HepG2 (cell line): Measurements from ENCODE around the gene TBC1D4. TPM values are rescaled to one million over a fixed set of nuclear protein-coding genes. Genes with fewer than 3 reads are reported as not detected.

Experiments used
- ATAC-seq: fragments of 200-7000 bp; cut with Tn5 transposase; 3 replicates; pipeline ENCODE4 v1.9.1; 2020; ENCODE audit warnings: mild to moderate bottlenecking, moderate library complexity
- BruUV-seq: library from RNA; stranded (reverse); fragments of 400-500 nt; replicated peaks from 2 replicates; lab custom pipeline; 2021; lab: Mats Ljungman, UMichigan
- CTCF ChIA-PET: fragments of 300-600 bp; formaldehyde crosslinking; extraction: SDS; loops from one replicate; lab custom pipeline; 2021; ENCODE audit warnings: low total read pairs, inconsistent platforms, low intra/inter-chr PET ratio; lab: Yijun Ruan, JAX
- POLR2A ChIA-PET: fragments of 350-600 bp; sonication (Branson Sonifier 250); formaldehyde crosslinking; loops from one replicate; lab custom pipeline; 2020; ENCODE audit warnings: antibody characterized with exemption, inconsistent platforms; lab: Yijun Ruan, JAX
- DNase-seq: peaks from one replicate; pipeline ENCODE4 v3.0.0-alpha.2; 2015; ENCODE audit warnings: low spot score
- FAIRE-seq: peaks from 3 replicates; lab custom pipeline; 2011; peaks lifted over from hg19 to GRCh38; lab: Jason Lieb, UNC
- H2AFZ ChIP-seq: one replicate; pipeline ENCODE4 v1.6.1; 2011; ENCODE audit warnings: low read length, inconsistent platforms
- H3K27ac ChIP-seq: fragments of 300-600 bp; 3 replicates; pipeline ENCODE4 v1.8.0; 2011; ENCODE audit warnings: mixed run types, mild to moderate bottlenecking, mixed read lengths, low read length, inconsistent platforms; ENCODE audit not compliant: insufficient read depth; ENCODE audit errors: extremely low read length
- H3K27me3 ChIP-seq, 2 experiments: fragments of 200-600 bp in 1 of 2; 2 replicates in 1 of 2; 3 replicates in 1 of 2; pipeline versions ENCODE4 v1.6.0 to v1.8.0; 2011; ENCODE audit warnings: low read length in 2 of 2, mild to moderate bottlenecking in 2 of 2, moderate library complexity in 2 of 2, inconsistent platforms in 1 of 2; ENCODE audit not compliant: insufficient read depth in 2 of 2, control insufficient read depth in 1 of 2
- H3K36me3 ChIP-seq, 2 experiments: fragments of 200-600 bp in 1 of 2; replicated peaks in 1 of 2; 2 replicates in 1 of 2; 3 replicates in 1 of 2; pipeline versions ENCODE4 v1.5.1 to v1.8.0; 2011; ENCODE audit warnings: low read length in 2 of 2, inconsistent platforms in 1 of 2; ENCODE audit not compliant: insufficient read depth in 2 of 2, control insufficient read depth in 1 of 2
- H3K4me1 ChIP-seq: 2 replicates; pipeline ENCODE4 v1.5.1; 2012; ENCODE audit warnings: low read length, inconsistent platforms; ENCODE audit not compliant: insufficient read depth
- H3K4me2 ChIP-seq: 2 replicates; pipeline ENCODE4 v1.6.0; 2011; ENCODE audit warnings: low read depth, low read length, inconsistent platforms
- H3K4me3 ChIP-seq, 3 experiments: fragments of 200-600 bp in 1 of 3; sonication (generic), shearing (Covaris generic) in 1 of 3; replicated peaks in 1 of 3; 2 replicates each; pipeline ENCODE4 v1.5.1; 2011 to 2016; ENCODE audit warnings: low read length in 3 of 3, inconsistent platforms in 2 of 3, low read depth in 2 of 3, mild to moderate bottlenecking in 2 of 3, control low read depth in 1 of 3, mixed read lengths in 1 of 3; ENCODE audit not compliant: insufficient read depth in 1 of 3
- H3K79me2 ChIP-seq: one replicate; pipeline ENCODE4 v1.6.1; 2011; ENCODE audit warnings: low read length, inconsistent platforms; ENCODE audit not compliant: insufficient read depth
- H3K9ac ChIP-seq: 2 replicates; pipeline ENCODE4 v1.6.0; 2011; ENCODE audit warnings: mild to moderate bottlenecking, low read depth, low read length, inconsistent platforms; ENCODE audit not compliant: insufficient read depth
- H3K9me3 ChIP-seq: 2 replicates; pipeline ENCODE4 v1.5.1; 2012; ENCODE audit warnings: mild to moderate bottlenecking, low read length
- H4K20me1 ChIP-seq: 2 replicates; pipeline ENCODE4 v1.6.0; 2011; ENCODE audit warnings: inconsistent platforms, mild to moderate bottlenecking, low read length, moderate library complexity; ENCODE audit not compliant: insufficient read depth
- NCOA5 ChIP-seq: sonication (generic); formaldehyde crosslinking; IDR thresholded peaks from 2 replicates; pipeline ENCODE4 v1.4.0; 2020; ENCODE audit warnings: missing genetic modification reagents
- RBM22 ChIP-seq: fragments of 200-400 bp; formaldehyde crosslinking; optimal IDR thresholded peaks from 2 replicates; pipeline ENCODE3; 2017; ENCODE audit warnings: mild to moderate bottlenecking, low read length, moderate library complexity
- WIZ ChIP-seq: sonication (generic); formaldehyde crosslinking; IDR thresholded peaks from 2 replicates; pipeline ENCODE4 v1.5.1; 2020; ENCODE audit warnings: mild to moderate bottlenecking, missing genetic modification reagents
- WGBS: methylation state at CpG from one replicate; pipeline ENCODE4 v1.1.6; 2017; ENCODE audit warnings: low lambda C conversion rate; 5-methylcytosine and 5-hydroxymethylcytosine counted together
- in situ Hi-C: cut with HindIII; loops from 2 replicates; pipeline ENCODE4 v1.10.0; 2017; ENCODE audit warnings: low pct_unique_long_range_greater_than_20kb; ENCODE audit not compliant: extremely low pct_ligation_motif_present
- intact Hi-C: fragments of 100-400 bp; cut with micrococcal nuclease; formaldehyde crosslinking; loops from one replicate; pipeline ENCODE4 v1.10.0; 2022; ENCODE audit not compliant: unreplicated experiment
- polyA plus RNA-seq, 8 experiments: library from polyadenylated mRNA; depleted of rRNA in 3 of 8; stranded (reverse) in 7 of 8; unstranded in 1 of 8; fragments of >200 nt; fragmentation: Illumina TruSeq in 4 of 8; extraction: Trizol in 4 of 8; gene quantifications; 2 replicates each; pipeline versions ENCODE4 v1.2.1 to v1.2.3, GENCODE V29; 2011 to 2016; ENCODE audit warnings: low read depth in 4 of 8, missing spikeins in 1 of 8, mixed read lengths in 1 of 8; ENCODE audit not compliant: insufficient read depth in 1 of 8
- total RNA-seq, 5 experiments: library from RNA; depleted of rRNA; stranded (reverse); fragments of >200 nt; fragmentation: Illumina TruSeq; extraction: Trizol; gene quantifications; 2 replicates each; pipeline ENCODE4 v1.2.3, GENCODE V29; 2016; ENCODE audit warnings: low read depth in 1 of 5

TBC1D4 gene
- total and polyA plus RNA-seq, 2 of the 13 experiments (the other 11 are each of a cell fraction or from before 2014, with no cell fraction given): 35.9 to 64.4 TPM

DNA sequence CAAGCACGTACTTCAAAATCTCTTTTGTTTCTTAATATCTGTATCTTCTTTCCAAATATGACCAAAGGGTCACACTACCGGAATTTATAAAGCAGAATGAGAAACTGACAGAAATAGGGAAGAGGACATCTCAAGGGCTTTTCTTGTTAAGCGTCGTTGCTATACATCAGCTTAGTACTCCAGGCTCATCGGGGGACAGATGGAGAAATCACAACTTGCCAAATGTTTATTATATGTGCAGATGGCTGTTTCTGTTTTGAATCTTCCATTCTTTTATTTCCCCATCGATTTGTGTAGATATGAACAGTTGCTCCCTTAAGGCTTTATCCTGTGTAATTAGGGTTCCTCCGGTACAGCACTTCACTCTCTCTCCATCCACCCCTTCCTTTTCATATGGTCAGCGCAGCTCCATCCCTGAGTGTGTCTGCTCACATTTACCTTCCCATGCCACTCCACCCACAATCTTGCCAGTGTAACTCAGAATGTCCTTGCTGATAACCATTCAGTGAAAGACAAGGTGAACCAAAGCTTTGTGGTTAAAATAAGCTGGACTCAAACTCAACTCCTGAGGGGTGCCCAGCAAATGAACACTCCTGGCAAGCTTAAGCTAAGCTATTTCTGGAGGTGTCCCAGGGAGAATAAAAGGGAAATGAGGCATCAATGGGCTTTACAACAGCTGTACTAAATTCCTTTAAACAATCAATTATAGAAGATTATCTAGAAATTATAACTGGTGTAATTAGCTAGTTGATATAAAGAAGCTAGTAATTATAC is 51.3 kb downstream of the TBC1D4 start:
- no peak overlapping the region for H2AFZ ChIP-seq
- TF ChIP-seq WIZ (CRISPR knock-in tag) (no peak), RBM22 (peak; percentile 78)
- no peak for FAIRE-seq
- H3K4me1 ChIP-seq: peaks cover 54% of the 10 kb centered on the region
- no peaks in the 10 kb centered on the region for H3K9me3 ChIP-seq
- H3K27me3 ChIP-seq: no peaks in the 10 kb centered on the region
- H4K20me1 ChIP-seq: peaks cover 23% of the 10 kb centered on the region; the same call in 1 of the 2 replicates
- WGBS: 96% methylated on average over 8 of the region's 8 CpGs
- ChIA-PET CTCF (no interaction called here), POLR2A (interaction anchor here (0.5 to 1.9 kb wide), 4 partner anchors 19 to 434 kb away, joined by 3 to 9 read pairs (median 4); partner anchors contain the start of gene TBC1D4)
- peaks cover 0 to 3% of the 10 kb centered on the region in 2 experiments; a peak in 1 of 5 replicates for H3K36me3 ChIP-seq
- in situ Hi-C loops (no loop called here), intact Hi-C loops (no loop called here)
- H3K4me2 ChIP-seq: no peak overlapping the region
- no peak for DNase-seq
- peaks cover 92% of the 10 kb centered on the region for H3K79me2 ChIP-seq
- BruUV-seq: no TSS peak
- ATAC-seq: no peak
- no peak overlapping the region for H3K9ac ChIP-seq
- H3K27ac ChIP-seq: no peak overlapping the region
- no peak overlapping the region for H3K4me3 ChIP-seq

DNA sequence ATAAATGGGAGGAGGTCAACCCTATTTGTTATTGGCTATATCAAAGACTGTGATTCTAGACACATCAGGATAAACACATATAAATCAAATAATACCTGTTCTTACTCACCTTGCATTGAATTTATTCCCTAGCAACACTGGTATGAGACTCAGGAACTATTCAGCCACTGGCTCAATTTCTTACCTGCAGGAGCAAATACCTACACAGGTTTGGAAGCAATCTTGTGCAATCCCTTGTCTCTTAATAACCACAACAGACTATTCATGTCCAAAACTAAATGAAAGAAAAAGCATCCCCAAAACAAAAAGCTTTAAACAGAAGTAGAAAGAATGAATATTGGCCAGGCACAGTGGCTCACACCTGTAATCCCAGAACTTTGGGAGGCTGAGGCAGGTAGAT is 55.5 kb downstream of the TBC1D4 start:
- H3K4me2 ChIP-seq: no peak overlapping the region
- in situ Hi-C loops: no loop called here
- FAIRE-seq: no peak
- no TSS peak for BruUV-seq
- DNase-seq: no peak
- peaks cover 95% of the 10 kb centered on the region for H3K79me2 ChIP-seq
- intact Hi-C loops: no loop called here
- H3K9me3 ChIP-seq: no peaks in the 10 kb centered on the region
- CTCF ChIA-PET: no interaction called here
- no peak overlapping the region for H3K4me3 ChIP-seq
- H3K36me3 ChIP-seq: peaks cover 0 to 3% of the 10 kb centered on the region in 2 experiments; a peak in 1 of 5 replicates
- H3K9ac ChIP-seq: no peak overlapping the region
- H3K4me1 ChIP-seq: peaks cover 36% of the 10 kb centered on the region
- POLR2A ChIA-PET: no interaction called here
- TF ChIP-seq NCOA5: no peak
- TF ChIP-seq RBM22: peak; percentile 22
- ATAC-seq: no peak
- 0 out of 2 replicates have a peak, but pooled peaks cover 11% of the 10 kb centered on the region for H4K20me1 ChIP-seq
- H2AFZ ChIP-seq: no peak overlapping the region
- H3K27me3 ChIP-seq: no peaks in the 10 kb centered on the region
- no peak overlapping the region for H3K27ac ChIP-seq
